ENCODE measurements around the gene NXPH3. TPM values are rescaled to one million over a fixed set of nuclear protein-coding genes. Genes with fewer than 3 reads are reported as not detected.

NXPH3 gene
- 10 to 100 TPM in 2 of 4 donors, 1 to 10 TPM in 2; 5.8 to 24.3 (median 9.0) TPM for total RNA-seq

DNA sequence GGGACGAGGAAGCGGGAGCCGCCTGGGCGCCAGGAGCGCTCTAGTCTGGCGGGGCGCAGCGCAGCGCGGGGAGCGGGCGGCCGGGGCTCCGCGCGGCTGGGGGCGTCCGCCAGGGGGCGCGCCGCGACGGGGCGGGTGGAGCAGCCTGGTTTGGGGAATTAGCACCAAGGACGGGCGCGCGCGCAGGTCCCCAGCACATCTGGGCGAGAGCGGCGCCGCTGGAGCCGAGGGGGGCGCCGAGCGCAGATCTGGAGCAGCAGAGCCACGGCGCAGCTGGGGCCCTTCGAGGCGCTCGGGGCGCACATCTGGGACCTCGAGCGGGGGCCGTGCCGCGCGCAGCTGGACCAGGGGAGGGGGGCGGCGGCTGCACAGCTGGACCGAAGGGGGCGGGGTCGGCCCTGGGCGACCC is at the start of gene NXPH3:
NXPH3 (plus strand) TSS at position 193 of the 409 bp plus-strand sequence. CDS start 349 bp downstream, outside the sequence.
- Histone ChIP-seq H3K4me3 (peak within 1 kb of the TSS; percentile 56 to 84), H3K36me3 (no peaks in the 10 kb centered on the region), H3K27ac (peak within 1 kb of the TSS; percentile 93), H3K4me1 (peaks cover 9 to 13% of the 10 kb centered on the region in 2 donors), H3K9me3 (no peaks in the 10 kb centered on the region), H3K27me3 (no peaks in the 10 kb centered on the region)
- DNase-seq: peak; percentile 63 to 76
- intact Hi-C loops (cut with DNase I; ENCODE audit: low total_unique reads): loop anchor here (10.0 kb wide), 1 partner anchor 199 kb away; no protein-coding TSS in a partner anchor
- TF ChIP-seq CTCF (IDR thresholded peaks at IDR 0.05): peak; percentile 26 to 88 (median 74)
- TF ChIP-seq POLR2A (IDR thresholded peaks at IDR 0.05): peak in 1 of 2 donors; percentile 43

DNA sequence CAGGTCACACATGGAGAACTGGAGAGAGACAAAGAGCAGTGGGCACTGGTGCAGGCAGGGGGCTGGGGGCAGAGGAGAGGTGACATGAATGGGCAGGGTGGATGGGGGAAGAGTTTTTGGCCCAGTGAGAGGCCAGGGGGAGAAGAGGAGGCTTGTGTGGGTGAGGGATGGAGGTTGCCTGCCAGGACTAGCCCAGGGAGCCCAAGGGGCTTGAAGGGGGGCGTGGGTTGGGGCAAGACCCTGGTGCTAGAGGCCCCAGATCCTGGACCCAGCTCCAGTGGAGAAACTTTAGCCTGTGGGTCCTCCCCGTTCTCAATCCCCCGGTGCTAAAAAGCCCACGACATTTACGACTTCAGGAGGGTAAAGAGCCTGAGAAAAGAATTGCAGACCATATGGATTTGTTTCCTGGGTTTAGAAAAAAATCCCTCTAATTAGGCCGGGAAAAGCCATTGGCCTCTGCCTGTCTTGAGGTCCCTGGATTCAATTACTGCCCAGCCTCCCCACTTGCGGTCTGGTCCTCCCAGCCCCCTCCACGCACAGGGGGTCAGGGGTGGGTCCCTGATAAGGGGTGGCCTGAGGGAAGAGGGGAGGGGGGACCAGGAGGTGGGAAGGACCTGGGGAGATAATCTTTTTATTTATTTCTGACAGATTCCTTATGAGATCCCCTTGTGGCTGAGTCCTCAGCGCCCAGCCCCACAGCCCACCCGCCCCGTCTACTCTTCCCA is 47.6 kb upstream of the NXPH3 start:
- TF ChIP-seq POLR2A (IDR thresholded peaks at IDR 0.05) (no peak), CTCF (IDR thresholded peaks at IDR 0.05) (no peak)
- intact Hi-C loops (cut with DNase I; ENCODE audit: low total_unique reads): no loop called here
- no peak overlapping the region for H3K27ac ChIP-seq
- no peaks in the 10 kb centered on the region for H3K9me3 ChIP-seq
- H3K4me3 ChIP-seq: no peak overlapping the region
- no peaks in the 10 kb centered on the region for H3K36me3 ChIP-seq
- H3K4me1 ChIP-seq: no peaks in the 10 kb centered on the region
- DNase-seq: no peak
- no peaks in the 10 kb centered on the region for H3K27me3 ChIP-seq

DNA sequence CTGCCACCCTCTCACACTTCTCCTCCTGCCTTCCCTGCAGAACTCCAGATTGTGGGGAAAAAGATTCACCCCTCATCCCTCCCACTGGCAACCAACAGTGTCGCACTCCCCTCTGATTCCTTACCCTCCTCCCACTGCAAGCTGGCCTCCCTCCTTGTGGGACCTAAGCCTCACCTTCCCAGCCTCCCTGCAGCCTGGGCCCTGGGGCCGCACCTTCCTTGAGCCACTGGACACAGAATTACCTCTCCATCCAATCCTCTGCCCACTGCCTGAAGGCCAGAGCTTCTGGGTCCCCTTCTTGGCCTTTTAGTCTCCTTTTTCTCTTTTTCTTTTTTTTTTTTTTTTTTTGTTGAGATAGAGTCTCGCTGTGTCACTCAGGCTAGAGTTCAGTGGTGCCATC is 46.7 kb upstream of the NXPH3 start:
- no peaks in the 10 kb centered on the region for H3K36me3 ChIP-seq
- intact Hi-C loops (cut with DNase I; ENCODE audit: low total_unique reads): no loop called here
- no peaks in the 10 kb centered on the region for H3K9me3 ChIP-seq
- TF ChIP-seq CTCF (IDR thresholded peaks at IDR 0.05) (no peak), POLR2A (IDR thresholded peaks at IDR 0.05) (no peak)
- no peak overlapping the region for H3K4me3 ChIP-seq
- no peaks in the 10 kb centered on the region for H3K27me3 ChIP-seq
- H3K4me1 ChIP-seq: no peaks in the 10 kb centered on the region
- peak in 1 of 2 donors; percentile 7 for DNase-seq
- H3K27ac ChIP-seq: no peak overlapping the region

GRCh38 chr17:49530118-49530517 is 45.6 kb upstream of the NXPH3 start:
- Histone ChIP-seq H3K4me3 (no peak overlapping the region), H3K4me1 (no peaks in the 10 kb centered on the region), H3K27ac (no peak overlapping the region), H3K27me3 (no peaks in the 10 kb centered on the region), H3K9me3 (no peaks in the 10 kb centered on the region), H3K36me3 (no peaks in the 10 kb centered on the region)
- intact Hi-C loops (cut with DNase I; ENCODE audit: low total_unique reads): no loop called here
- TF ChIP-seq POLR2A (IDR thresholded peaks at IDR 0.05): no peak
- no peak for TF ChIP-seq CTCF (IDR thresholded peaks at IDR 0.05)
- no peak for DNase-seq

DNA sequence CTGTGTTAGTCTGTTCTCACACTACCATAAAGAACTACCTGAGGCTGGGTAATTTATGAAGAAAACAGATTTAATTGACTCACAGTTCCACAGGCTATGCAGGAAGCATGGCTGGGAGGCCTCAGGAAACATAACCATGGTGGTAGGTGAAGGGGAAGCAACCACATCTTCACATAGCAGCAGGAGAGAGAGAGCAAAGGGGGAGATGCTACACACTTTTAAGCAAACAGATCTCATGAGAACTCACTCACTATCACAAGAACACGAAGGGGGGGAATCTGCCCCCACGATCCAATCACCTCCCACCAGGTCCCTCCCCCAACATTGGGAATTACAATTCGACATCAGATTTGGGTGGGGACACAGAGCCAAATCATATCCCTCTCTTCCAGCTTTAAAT is 31.8 kb upstream of the NXPH3 start:
- intact Hi-C loops (cut with DNase I; ENCODE audit: low total_unique reads): no loop called here

More for the DNA sequence above, 31.8 kb upstream of the NXPH3 start:
- Histone ChIP-seq H3K36me3 (no peaks in the 10 kb centered on the region), H3K4me3 (no peak overlapping the region), H3K4me1 (no peaks in the 10 kb centered on the region), H3K27ac (no peak overlapping the region), H3K9me3 (no peaks in the 10 kb centered on the region), H3K27me3 (no peaks in the 10 kb centered on the region)
- no peak for TF ChIP-seq CTCF (IDR thresholded peaks at IDR 0.05)
- TF ChIP-seq POLR2A (IDR thresholded peaks at IDR 0.05): no peak
- DNase-seq: no peak

Data from uterus (tissue), 4 donors.